ENCODE data around the gene MAP3K2. TPM values are rescaled to one million over a fixed set of nuclear protein-coding genes. Genes with fewer than 3 reads are reported as not detected.
"Not testable (repeated sequence)": the region's sequence is repeated elsewhere in the genome, so short reads cannot be mapped to it uniquely, and the experiment has no call there.

The MAP3K2 gene
- total and polyA plus RNA-seq, 9 donors = 10.8 to 28.4 (median 16.2) TPM

- Histone ChIP-seq H3K27ac (ENCODE audit: low read length) (no peak overlapping the region), H3K4me3 (ENCODE audit: low read length) (no peak overlapping the region), H3K9me3 (replicated peaks; ENCODE audit: control insufficient read depth, low read depth, low read length) (no peaks in the 10 kb centered on the region), H3K4me1 (ENCODE audit: control insufficient read depth, insufficient read depth, low read length) (no peaks in the 10 kb centered on the region), H3K27me3 (ENCODE audit: control insufficient read depth, insufficient read depth, low read length) (no peaks in the 10 kb centered on the region), H3K36me3 (ENCODE audit: control insufficient read depth, insufficient read depth, low read length) (no peaks in the 10 kb centered on the region)
- DNase-seq = no peak
- no CpG with 5 or more reads among the region's 5 CpGs for whole genome bisulfite sequencing (ENCODE audit: insufficient coverage)
Measured at GRCh38 chr2:127362971-127363370, 24.8 kb downstream of the MAP3K2 start.

DNA sequence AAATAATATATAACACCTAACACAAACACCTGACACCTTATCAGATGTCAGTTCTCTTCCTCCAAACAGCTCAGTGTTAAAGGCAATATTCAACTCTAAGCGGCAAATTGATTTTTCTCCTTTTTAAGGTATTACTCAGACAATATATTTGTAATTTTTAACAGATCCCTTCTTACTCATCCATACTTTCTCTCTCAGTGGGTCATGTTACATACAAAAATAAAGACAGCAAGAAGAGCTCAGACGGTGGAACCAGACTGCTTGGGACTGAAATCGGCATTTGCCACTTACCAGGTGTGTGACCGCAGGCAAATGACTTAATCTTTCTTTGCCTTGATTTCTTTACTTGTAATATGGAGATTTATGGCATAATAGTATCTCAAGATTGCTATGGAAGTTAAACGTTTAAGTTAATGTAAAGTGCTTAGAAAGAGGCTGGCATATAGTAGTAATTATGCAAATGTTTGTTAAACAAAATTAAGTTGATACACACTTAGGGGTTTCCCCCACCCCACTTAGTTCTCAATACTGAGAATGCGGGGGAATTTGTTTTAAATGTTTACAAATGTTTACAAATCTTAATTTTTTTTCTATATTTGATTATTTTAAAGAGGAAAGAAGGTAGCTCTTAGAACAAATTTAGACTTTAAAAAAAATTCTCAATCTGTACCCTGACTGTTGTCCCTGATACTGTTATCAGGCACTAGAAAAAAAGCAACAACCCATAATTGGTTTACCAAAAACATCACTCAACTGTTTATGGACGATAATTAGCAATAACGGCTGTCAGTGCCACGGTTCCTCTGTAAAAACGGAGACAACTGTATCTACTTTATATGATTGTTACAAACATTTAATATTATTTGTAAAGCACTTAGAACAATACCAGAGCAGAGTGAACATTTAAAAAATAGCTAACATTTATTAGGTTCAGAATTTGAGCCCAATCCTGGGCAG lies 25.6 kb downstream of the MAP3K2 start:
- Histone ChIP-seq H3K27ac (ENCODE audit: low read length) (no peak overlapping the region), H3K36me3 (ENCODE audit: control insufficient read depth, insufficient read depth, low read length) (no peaks in the 10 kb centered on the region), H3K9me3 (replicated peaks; ENCODE audit: control insufficient read depth, low read depth, low read length) (no peaks in the 10 kb centered on the region), H3K4me1 (ENCODE audit: control insufficient read depth, insufficient read depth, low read length) (no peaks in the 10 kb centered on the region), H3K27me3 (ENCODE audit: control insufficient read depth, insufficient read depth, low read length) (no peaks in the 10 kb centered on the region), H3K4me3 (ENCODE audit: low read length) (no peak overlapping the region)
- DNase-seq = no peak
- no CpG with 5 or more reads among the region's 10 CpGs for WGBS (ENCODE audit: insufficient coverage)

- Histone ChIP-seq H3K36me3 (ENCODE audit: control insufficient read depth, insufficient read depth, low read length) (no peaks in the 10 kb centered on the region), H3K4me1 (ENCODE audit: control insufficient read depth, insufficient read depth, low read length) (no peaks in the 10 kb centered on the region)
- DNase-seq = no peak
Measured at GRCh38 chr2:127360242-127360641, 27.5 kb downstream of the MAP3K2 start.

DNA sequence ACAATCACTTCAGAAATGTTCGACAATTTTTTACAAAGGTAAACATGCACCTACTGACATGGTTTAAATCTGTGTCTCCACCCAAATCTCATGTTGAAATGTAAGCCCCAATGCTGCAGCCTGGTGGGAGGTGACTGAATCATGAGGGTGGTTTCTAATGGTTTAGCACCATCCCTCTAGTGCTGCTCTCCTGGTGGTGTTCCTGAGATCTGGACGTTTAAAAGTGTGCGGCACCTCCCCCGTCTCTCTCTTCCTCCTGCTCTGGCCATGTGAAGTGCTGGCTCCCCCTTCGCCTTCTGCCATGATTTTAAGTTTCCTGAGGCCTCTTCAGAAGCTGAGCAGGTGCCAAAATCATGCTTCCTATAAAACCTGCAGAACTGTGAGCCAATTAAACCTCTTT lies 28.3 kb downstream of the MAP3K2 start:
- 48% methylated on average over 4 of the region's 5 CpGs for WGBS (ENCODE audit: insufficient coverage)
- Histone ChIP-seq H3K27ac (ENCODE audit: low read length) (no peak overlapping the region), H3K4me3 (ENCODE audit: low read length) (no peak overlapping the region), H3K4me1 (ENCODE audit: control insufficient read depth, insufficient read depth, low read length) (no peaks in the 10 kb centered on the region), H3K36me3 (ENCODE audit: control insufficient read depth, insufficient read depth, low read length) (no peaks in the 10 kb centered on the region), H3K27me3 (ENCODE audit: control insufficient read depth, insufficient read depth, low read length) (no peaks in the 10 kb centered on the region), H3K9me3 (replicated peaks; ENCODE audit: control insufficient read depth, low read depth, low read length) (no peaks in the 10 kb centered on the region)
- DNase-seq = no peak

More at GRCh38 chr2:127360242-127360641, 27.5 kb downstream of the MAP3K2 start:
- no CpG with 5 or more reads among the region's 2 CpGs for WGBS (ENCODE audit: insufficient coverage)
- no peak overlapping the region for H3K27ac ChIP-seq (ENCODE audit: low read length)
- H3K9me3 ChIP-seq (replicated peaks; ENCODE audit: control insufficient read depth, low read depth, low read length) = no peaks in the 10 kb centered on the region
- no peaks in the 10 kb centered on the region for H3K27me3 ChIP-seq (ENCODE audit: control insufficient read depth, insufficient read depth, low read length)
- H3K4me3 ChIP-seq (ENCODE audit: low read length) = no peak overlapping the region

DNA sequence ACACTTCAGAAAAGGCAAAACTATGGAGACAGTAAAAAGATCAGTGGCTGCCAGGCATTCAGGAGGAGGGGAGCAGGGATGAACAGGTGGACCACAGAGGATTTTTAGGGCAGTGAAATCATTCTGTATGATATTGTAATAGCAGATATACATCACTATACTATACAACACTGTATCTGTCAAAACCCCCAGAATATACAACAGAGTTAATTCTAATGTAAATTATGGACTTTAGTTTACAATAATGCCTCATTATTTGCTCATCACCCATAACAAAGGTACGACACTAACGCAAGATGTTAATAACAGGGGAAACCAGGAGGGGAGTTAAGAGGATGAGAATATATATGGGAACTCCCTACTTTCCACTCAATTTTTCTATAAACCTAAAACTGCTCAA lies 28.8 kb downstream of the MAP3K2 start:
- Histone ChIP-seq H3K9me3 (replicated peaks; ENCODE audit: control insufficient read depth, low read depth, low read length) (no peaks in the 10 kb centered on the region), H3K4me1 (ENCODE audit: control insufficient read depth, insufficient read depth, low read length) (no peaks in the 10 kb centered on the region), H3K27ac (ENCODE audit: low read length) (no peak overlapping the region), H3K4me3 (ENCODE audit: low read length) (no peak overlapping the region), H3K36me3 (ENCODE audit: control insufficient read depth, insufficient read depth, low read length) (no peaks in the 10 kb centered on the region), H3K27me3 (ENCODE audit: control insufficient read depth, insufficient read depth, low read length) (no peaks in the 10 kb centered on the region)
- DNase-seq = no peak
- WGBS (ENCODE audit: insufficient coverage) = no CpG with 5 or more reads among the region's 2 CpGs

DNA sequence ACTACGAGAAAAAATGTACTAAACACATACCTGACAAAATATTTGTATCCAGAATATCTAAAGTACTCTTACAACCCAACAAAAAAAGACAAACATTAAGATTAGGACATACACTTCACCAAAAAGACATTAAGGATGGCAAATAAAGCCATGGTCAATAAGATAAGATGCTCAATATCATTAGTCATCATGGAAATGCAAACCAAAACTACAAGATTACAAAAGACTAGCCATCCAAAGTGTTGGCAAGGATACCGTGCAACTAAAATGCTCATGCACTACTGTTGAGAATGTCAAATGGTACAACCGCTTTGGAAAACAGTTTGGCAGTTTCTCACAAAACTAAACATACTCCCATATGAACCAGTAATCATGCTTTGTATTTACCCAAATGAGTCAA lies 29.7 kb downstream of the MAP3K2 start:
- Histone ChIP-seq H3K27ac (ENCODE audit: low read length) (no peak overlapping the region), H3K27me3 (ENCODE audit: control insufficient read depth, insufficient read depth, low read length) (no peaks in the 10 kb centered on the region), H3K4me3 (ENCODE audit: low read length) (no peak overlapping the region), H3K36me3 (ENCODE audit: control insufficient read depth, insufficient read depth, low read length) (no peaks in the 10 kb centered on the region), H3K4me1 (ENCODE audit: control insufficient read depth, insufficient read depth, low read length) (no peaks in the 10 kb centered on the region), H3K9me3 (replicated peaks; ENCODE audit: control insufficient read depth, low read depth, low read length) (no peaks in the 10 kb centered on the region)
- no CpG with 5 or more reads among the region's 3 CpGs for WGBS (ENCODE audit: insufficient coverage)
- DNase-seq = no peak

DNA sequence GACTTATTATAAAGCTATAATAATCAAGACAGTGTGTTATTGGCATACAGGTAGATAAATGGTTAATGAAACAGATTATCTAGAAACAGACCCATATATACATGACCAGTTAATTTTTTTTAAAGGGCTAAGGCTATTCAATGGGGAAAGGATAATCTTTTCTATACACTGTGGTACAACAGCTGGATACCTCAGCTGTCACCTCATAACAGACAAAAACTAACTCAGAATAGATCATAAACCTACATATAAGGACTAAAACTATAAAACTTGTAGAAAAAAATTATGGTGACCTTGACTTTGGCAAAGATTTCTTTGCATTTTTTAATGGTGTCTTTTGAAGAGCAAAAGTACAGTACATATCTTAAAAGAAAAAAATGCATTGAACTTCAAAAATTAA lies 30.2 kb downstream of the MAP3K2 start:
- Histone ChIP-seq H3K36me3 (ENCODE audit: control insufficient read depth, insufficient read depth, low read length) (no peaks in the 10 kb centered on the region), H3K9me3 (replicated peaks; ENCODE audit: control insufficient read depth, low read depth, low read length) (no peaks in the 10 kb centered on the region), H3K4me3 (ENCODE audit: low read length) (no peak overlapping the region), H3K4me1 (ENCODE audit: control insufficient read depth, insufficient read depth, low read length) (no peaks in the 10 kb centered on the region), H3K27ac (ENCODE audit: low read length) (no peak overlapping the region), H3K27me3 (ENCODE audit: control insufficient read depth, insufficient read depth, low read length) (no peaks in the 10 kb centered on the region)
- no peak for DNase-seq

DNA sequence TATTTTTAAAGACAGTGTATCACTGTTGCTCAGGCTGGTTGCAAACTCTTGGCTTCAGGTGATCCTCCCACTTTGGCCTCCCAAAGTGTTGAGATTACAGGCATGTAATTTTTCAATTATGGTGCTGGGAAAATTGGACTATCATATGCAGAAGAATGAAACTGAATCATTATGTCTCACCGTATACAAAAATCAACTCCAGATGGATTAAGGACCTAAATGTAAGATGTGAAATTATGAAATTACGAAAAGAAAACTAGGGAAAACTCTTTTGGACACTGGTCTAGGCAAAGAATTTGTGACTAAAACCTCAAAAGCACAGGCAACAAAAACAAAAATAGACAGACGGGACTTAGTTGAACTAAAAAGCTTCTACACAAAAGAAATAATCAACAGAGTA lies 31.2 kb downstream of the MAP3K2 start:
- no peak overlapping the region for H3K4me3 ChIP-seq (ENCODE audit: low read length)

GRCh38 chr2:127355407-127356008 lies 32.3 kb downstream of the MAP3K2 start:
- WGBS (ENCODE audit: insufficient coverage) = 47% methylated on average over 3 of the region's 4 CpGs
- Histone ChIP-seq H3K4me3 (ENCODE audit: low read length) (no peak overlapping the region), H3K27ac (ENCODE audit: low read length) (no peak overlapping the region), H3K9me3 (replicated peaks; ENCODE audit: control insufficient read depth, low read depth, low read length) (no peaks in the 10 kb centered on the region), H3K4me1 (ENCODE audit: control insufficient read depth, insufficient read depth, low read length) (no peaks in the 10 kb centered on the region), H3K36me3 (ENCODE audit: control insufficient read depth, insufficient read depth, low read length) (no peaks in the 10 kb centered on the region), H3K27me3 (ENCODE audit: control insufficient read depth, insufficient read depth, low read length) (no peaks in the 10 kb centered on the region)
- DNase-seq = no peak

More for the DNA sequence above, 31.2 kb downstream of the MAP3K2 start:
- DNase-seq = no peak
- Histone ChIP-seq H3K4me1 (ENCODE audit: control insufficient read depth, insufficient read depth, low read length) (no peaks in the 10 kb centered on the region), H3K27me3 (ENCODE audit: control insufficient read depth, insufficient read depth, low read length) (no peaks in the 10 kb centered on the region), H3K36me3 (ENCODE audit: control insufficient read depth, insufficient read depth, low read length) (no peaks in the 10 kb centered on the region), H3K27ac (ENCODE audit: low read length) (no peak overlapping the region), H3K9me3 (replicated peaks; ENCODE audit: control insufficient read depth, low read depth, low read length) (no peaks in the 10 kb centered on the region)
- no CpG with 5 or more reads among the region's 3 CpGs for WGBS (ENCODE audit: insufficient coverage)

DNA sequence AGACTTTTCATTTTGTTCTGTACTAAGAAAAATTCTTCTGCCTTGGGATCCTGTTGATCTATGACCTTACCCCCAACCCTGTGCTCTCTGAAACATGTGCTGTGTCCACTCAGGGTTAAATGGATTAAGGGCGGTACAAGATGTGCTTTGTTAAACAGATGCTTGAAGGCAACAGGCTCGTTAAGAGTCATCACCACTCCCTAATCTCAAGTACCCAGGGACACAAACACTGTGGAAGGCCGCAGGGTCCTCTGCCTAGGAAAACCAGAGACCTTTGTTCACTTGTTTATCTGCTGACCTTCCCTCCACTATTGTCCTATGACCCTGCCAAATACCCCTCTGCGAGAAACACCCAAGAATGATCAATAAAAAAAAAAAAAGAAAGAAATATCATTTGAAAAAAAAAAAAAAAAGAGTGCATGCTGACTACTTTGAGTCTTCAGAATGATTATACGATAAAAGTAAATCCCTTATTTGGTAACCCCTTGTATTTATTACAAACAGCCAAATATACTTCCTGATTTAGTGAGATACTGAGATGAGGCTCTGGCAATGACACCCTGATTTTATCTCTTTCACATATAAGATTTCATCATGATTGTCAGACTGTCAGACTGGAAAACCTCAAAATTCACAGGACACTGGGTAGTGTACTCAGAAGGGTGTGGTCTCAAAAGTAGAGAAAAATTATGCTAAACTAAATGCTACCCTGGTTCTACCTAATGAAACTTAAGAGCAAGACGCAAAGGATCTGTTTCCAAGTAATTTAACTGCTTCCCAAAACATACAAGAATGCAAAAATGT lies 33.7 kb downstream of the MAP3K2 start:
- not testable (repeated sequence) for H3K27ac ChIP-seq (ENCODE audit: low read length); H3K4me1 ChIP-seq (ENCODE audit: control insufficient read depth, insufficient read depth, low read length); H3K36me3 ChIP-seq (ENCODE audit: control insufficient read depth, insufficient read depth, low read length); DNase-seq; H3K9me3 ChIP-seq (replicated peaks; ENCODE audit: control insufficient read depth, low read depth, low read length); H3K4me3 ChIP-seq (ENCODE audit: low read length); H3K27me3 ChIP-seq (ENCODE audit: control insufficient read depth, insufficient read depth, low read length)
- WGBS (ENCODE audit: insufficient coverage) = no CpG with 5 or more reads among the region's 6 CpGs

Data from muscle of leg (tissue), 11 donors.